GM03348 (cell line): ENCODE results near the gene TNNI3.

Source experiments
- DNase-seq: peaks from one replicate; pipeline ENCODE4 v3.0.0; 2012; ENCODE audit warnings: low spot score

Gene TNNI3

DNA sequence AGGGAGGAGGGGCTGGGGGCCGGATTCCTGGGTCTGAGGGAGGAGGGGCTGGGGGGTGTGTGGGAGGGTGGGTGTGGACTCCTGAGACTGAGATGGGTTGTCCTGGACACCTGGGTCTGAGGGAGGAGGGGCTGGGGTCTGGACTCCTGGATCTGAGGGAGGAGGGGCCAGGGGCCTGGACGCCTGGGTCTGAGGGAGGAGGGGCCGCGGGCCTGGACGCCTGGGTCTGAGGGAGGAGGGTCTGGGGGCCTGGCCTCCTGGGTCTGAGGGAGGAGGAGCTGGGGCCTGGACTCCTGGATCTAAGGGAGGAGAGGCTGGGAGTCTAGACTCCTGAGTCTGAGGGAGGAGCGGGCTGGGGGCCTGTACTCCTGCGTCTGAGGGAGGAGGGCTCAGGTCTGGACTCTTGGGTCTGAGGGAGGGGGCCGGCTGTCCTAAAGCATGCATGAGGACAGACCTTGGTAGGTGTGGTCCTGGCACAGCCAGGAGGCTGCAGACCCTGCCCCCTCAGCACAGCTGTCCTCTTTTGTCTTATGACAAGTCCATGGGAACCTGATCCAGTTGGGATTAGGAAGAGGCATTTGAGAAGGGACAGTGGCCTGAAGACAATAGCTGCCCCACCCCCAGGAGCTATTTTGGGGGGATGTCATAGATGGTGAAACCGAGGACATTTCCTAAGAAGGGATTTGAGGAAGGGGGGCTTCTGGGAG is 9.8 kb downstream of the TNNI3 start:
- DNase-seq = no peak

DNA sequence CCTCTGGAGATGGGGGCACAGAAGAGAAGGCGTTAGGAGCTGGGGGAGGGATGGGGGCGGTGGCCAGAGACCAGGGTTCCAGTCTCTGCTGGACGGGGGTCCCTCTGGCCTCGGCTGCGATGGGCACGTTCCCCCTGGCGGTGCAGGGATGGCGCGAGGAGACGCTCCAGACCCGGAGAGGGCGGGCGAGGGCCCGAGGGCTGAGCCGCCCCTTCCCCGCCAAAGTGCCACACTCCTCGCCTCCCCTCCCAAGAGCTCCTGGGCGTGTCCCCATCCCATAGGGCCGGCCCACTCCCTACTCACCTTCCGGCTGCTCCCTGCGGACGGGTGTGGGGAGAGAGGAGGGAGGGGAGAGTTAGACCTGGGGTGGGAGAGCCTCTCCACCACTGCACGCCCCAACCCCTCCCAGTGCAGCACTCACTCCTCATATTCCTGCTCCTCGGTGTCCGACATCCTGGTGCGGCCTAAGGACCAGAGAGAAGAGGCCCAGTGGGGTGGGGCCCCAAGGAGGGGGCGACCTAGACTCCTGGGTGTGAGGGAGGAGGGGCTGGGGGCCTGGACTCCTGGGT is 10.7 kb downstream of the TNNI3 start:
- no peak for DNase-seq

DNA sequence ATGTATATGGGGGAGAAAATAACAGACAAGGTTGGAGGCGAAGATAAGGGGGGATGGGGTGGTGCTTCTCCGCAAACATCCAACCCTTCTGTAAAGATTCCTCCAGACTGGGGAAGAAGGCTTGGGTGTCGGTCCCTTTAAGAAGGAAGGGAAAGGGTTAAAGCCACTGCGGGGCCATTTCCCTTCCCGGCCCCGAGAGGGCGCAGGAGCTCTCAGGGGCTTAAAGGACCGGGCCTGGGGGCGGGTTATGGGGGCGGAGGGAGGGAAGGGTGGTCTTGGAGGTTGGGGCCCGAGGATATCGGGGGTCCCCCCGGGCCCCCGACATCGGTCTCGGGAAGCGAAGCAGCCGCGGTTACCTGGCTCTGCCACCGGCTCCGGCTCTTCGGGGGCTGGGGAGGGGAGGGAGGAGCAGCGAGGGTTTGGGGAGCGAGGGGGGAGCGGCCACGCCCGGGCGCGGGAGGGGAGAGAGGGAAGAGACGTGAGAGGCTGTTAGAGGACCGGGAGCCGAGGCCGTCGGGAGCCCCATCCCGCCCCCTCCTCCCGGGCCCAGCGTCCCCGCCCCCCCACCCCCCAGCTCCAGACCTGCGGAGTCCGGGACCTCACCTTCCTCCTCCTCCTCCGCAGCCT is 11.3 kb downstream of the TNNI3 start:
- DNase-seq = peak; percentile 54

DNA sequence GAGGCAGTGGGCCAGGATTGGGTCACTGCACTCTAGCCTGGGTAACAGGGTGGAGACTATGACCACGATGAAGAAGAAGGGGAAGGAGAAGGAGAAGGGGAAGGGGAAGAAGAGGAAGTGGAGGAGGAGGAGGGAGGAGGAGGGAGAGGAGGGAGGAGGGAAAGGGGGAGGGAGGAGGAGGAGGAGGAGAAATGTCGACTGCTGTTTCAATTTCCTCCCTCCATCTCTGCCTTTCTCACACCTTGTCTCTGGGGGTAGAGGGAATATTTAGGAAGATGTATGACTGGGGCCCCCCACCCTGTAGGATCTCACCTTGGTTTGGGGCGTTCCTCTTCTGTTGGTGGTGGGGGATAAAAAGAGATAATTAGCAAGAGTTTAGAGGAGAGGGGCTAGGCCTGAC is 12.3 kb downstream of the TNNI3 start:
- no peak for DNase-seq

DNA sequence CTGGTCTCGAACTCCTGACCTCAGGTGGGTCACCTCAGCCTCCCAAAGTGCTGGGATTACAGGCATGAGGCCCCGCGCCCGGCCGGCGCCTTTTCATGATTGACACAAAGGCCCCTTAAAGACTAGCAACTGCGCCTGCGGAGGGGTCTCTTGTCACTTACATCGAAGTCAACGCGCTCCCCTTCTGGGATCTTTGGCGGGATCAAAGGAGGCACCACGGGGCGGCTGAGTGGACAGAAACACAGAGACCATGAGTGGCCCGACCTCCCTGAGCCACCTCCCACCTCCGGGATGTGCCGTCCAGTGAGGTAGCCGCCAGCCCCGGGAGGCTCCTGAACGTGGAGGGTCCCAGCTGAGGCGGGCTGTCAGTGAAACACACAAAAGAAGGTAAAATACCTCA is 15.8 kb downstream of the TNNI3 start:
- DNase-seq = no peak

DNA sequence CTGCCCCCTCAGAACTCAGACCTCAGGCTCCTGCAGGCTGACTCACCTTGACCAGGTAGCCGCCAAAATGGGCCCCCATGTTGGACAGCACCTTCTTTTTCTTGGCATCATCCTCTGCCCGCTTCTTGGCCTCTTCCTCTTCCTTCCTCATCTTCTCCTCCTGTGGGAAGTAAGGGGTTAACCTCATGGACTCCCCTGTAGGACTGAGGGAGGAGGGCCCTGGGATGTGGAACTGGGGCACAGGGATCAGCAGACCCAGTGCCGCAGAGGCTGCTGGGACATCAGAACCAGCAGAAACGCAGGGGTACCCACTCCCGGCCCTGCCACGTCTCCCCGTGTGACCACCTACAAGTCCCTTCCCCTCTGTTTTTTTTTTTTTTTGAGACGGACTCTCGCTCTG is 19.6 kb downstream of the TNNI3 start:
- no peak for DNase-seq

DNA sequence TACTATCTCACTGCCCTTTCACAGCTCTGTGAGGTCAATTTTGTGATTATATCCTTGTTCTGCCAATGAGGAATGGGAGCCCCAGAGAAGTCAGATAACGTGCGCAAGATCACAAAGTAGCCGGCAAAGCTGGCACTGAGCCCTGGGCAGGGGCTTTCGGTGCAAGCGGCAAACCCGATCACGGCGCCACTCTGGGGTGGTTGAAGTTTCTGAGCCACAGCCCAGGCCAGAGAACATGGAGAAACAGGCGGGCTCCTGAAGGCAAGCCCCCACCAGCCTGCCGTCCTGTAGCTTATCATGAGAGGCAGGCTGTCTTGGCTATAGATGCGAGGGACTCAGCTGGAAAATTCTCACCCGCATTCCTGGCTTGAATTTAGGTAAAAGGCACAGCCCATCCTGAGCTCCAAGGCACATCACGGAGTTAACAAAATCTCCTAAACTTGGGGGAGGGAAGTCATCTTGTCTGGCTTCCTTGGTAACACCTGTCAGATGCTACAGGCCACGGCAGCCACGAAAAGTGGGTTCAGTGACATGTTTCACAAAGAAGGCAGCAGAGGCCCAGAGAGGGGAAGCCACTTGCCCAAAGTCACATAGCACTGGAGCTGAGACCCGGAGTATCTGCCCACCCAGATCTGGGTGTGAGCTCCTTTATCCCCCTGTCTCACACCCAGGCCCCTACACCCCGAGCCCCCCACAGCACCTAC is 21.0 kb downstream of the TNNI3 start:
- no peak for DNase-seq

DNA sequence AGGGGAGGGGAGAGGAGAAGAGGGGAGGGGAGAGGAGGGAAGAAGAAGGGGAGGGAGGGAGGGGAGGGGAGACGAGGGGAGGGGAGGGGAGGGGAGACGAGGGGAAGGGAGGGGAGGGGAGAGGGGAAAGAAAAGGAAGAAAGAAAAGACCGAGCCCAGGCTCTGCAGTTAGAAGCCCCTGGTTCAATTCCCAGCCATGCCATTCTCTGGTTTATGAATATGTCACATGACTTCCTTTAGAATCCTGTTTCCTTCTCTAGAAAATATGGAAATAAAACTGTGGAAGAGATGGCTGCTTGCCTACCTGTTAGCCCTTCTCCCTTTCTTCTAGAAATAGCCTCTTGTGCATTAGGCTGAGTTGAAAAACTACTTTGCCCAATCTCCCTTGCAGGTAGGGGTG is 22.8 kb downstream of the TNNI3 start:
- no peak for DNase-seq

DNA sequence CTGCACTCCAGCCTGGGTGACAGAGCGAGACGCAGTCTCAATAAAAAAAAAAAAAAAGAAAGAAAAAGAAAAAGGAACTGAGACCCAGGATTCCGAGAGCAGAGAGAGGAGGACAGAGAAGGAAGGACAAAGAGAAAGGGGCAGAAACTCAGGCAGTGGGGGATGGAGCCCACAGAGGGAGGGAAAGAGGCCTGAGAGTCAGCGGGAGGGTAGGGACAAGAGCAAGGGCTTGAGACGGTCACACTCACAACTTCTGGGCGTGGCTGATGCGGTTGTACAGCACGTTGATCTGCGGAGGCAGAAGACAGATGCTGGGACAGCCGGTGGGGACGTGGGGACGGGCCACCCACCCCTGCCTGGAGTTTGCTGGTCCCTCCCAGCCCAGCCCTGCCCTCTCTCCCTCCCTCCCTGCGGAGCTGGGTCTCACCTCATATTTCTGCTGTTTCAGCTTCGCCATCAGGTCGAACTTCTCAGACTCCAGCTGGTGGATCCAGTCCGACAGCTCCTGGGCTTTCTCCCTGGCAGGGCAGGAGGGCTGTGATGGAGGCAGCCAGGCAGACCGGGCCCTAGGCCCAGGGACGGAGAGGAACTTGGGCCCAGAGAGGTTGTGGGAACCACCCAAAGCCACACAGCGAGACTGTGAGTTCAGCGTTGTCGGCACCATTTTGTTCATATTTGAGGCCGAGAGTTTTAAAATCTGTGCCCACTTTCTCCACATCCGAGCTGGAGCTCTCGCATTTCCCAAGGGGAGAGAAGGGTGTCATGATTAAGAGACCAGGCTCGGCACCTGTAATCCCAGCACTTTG is 23.7 kb downstream of the TNNI3 start:
- DNase-seq = no peak

DNA sequence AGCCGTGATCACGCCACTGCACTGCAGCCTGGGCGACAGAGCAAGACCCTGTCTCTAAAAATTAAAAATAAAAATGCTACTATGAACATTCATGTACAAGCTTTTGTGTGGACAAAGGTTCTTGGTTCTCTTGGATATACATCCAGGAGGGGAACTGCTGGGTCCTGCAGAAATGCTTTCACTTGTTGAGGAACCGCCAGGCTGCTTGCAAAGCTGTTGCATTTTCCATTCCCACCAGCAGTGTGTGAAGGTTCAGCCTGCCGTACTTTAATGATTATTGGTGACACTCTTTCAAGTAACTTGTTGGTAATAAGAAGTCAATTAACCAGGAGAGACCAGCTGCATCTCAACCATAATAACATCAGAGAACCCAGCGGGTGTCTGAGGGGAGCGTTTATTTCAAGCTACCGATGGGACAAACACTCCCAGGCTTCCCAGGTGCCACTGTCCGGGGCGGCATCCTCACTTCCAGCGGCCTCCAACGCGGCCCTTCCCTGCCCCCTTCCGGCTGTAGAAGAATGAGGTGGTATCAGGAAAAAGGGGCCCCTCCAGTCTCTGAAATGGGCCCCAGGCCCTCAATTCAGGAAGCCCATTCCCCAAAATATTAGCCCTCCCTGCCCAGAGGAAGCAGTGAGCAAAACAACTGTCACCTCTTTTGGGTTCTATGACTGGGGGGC is 24.9 kb downstream of the TNNI3 start:
- DNase-seq = no peak

DNA sequence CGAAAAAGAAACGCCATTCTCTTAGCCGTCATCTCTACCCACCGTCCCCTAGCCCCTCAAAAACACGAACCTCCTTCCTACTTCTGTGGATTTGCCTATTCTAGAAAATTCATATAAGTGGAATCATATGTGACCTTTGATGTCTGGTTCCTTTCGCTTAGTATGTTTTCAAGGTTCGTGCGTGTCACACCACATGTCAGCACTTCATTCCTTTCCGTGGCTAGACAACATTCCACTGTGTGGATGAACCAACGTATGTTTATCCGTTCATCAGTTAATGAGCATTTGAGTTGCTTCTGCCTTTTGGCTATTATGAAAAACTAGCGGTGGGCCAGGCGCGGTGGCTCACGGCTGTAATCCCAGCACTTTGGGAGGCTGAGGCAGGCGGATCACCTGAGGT is 26.1 kb downstream of the TNNI3 start:
- no peak for DNase-seq

DNA sequence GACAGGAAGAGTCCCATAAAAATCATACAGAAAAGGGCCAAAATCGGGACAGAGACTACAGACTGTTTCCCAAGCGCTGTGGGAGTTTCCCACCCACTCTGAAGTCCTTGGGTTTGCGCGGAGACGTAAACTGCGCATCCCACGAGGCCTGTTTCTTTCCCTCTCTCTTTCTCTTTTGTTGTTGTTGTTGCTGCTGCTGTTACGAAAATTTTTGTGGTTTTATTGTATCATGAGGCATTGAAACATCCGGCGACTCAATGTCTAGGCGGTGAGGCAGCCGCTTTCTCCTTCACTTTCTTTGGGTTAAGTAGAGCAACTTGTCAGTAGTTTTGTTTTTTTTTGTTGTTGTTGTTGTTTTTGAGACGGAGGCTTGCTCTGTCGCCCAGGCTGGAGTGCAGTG is 38.5 kb downstream of the TNNI3 start:
- no peak for DNase-seq

DNA sequence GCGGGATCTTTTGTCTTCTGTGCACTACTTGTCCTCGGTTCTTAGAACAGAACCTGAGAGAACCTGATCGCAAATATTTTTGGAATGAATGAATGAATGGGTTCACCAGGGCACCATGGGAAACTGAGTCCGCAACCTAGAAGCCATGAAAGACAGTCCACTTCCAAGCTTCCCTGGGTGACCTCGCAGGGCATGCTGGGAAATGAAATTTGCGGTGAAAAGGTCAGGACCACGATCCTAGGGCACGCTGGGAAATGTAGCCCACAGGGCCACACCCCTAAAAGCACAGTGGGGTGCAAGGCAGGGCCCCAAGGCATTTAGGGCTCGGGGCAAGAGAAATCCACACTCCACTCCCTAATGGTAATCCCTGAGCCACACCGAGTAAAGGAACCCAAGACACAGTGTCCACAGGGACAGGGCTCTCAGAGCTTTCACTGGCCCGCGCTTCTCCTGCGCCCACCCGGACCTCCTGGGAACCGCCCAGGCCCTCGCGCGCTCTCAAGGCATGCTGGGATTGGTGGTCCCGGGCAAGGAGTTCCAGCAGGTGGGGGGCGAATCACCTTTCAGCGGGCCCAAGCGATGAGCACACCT is 39.0 kb downstream of the TNNI3 start:
- DNase-seq = peak; percentile 45

DNA sequence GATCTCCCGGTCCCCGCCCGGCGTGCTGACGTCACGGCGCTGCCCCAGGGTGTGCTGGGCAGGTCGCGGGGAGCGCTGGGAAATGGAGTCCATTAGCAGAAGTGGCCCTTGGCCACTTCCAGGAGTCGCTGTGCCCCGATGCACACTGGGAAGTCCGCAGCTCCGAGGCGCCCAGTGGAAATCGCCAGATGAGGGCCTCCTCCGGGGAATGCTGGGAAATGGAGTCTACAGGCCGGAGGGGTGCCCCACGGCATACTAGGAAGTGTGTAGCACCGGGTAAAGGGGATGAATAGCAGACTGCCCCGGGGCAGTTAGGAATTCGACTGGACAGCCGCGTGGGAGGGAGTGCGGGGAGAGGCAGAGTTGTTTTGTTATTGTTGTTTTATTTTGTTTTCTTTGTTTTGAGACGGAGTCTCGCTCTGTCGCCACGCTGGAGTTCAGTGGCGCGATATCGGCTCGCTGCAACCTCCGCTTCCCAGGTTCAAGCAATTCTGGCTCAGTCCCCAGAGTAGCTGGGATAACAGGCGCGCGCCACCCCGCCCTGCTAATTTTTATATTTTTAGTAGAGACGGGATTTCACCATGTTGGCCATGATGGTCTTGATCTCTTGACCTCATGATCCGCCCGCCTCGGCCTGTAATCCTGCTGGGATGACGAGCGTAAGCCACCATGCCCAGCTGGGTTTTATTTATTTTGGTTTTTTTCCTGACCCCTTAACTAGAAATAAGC is 39.7 kb downstream of the TNNI3 start:
- DNase-seq = peak; percentile 99

DNA sequence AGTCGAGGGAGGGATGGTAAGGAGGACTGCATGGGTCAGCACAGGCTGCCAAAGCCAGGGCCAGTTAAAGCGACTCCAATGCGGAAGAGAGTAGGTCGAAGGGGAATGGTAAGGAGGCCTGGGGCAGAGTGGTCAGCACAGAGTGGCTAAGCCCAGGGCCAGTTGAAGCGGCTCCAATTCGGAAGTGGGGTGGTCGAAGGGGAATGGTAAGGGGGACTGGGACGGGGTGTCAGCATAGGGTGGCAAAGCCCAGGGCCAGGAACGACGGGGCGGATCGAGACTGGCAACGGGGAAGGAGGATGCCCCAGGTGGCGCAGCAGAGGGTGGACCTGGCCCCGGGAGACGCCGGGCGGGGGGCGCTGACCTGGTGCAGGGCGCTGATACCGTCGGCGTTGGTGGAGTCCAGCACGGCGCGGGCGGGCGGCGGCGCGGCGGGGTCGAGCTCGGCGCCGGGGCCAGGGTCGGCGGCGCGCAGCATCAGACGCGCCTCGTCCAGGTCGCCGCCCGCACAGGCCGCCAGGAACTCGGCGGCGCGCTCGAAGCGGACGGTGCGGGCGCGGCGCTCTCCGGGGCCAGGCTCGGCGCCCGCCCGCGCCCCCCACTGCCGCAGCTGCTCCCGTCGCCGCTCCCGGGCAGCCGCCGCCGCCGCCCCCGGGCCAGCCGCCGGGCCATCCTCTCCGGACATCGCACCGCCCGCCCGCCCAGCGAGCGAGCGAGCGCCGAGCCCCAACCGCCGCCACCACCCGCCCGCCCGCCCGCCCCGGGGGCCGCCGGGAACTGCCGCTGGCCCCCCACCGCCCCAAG is 40.5 kb downstream of the TNNI3 start, which contains the start of gene PPP1R12C:
Gene PPP1R12C, minus strand, starts transcription at position 779 of the 804 bp plus-strand sequence. Its CDS starts 94 bp downstream, at position 685.
- DNase-seq = peak; percentile 34

DNA sequence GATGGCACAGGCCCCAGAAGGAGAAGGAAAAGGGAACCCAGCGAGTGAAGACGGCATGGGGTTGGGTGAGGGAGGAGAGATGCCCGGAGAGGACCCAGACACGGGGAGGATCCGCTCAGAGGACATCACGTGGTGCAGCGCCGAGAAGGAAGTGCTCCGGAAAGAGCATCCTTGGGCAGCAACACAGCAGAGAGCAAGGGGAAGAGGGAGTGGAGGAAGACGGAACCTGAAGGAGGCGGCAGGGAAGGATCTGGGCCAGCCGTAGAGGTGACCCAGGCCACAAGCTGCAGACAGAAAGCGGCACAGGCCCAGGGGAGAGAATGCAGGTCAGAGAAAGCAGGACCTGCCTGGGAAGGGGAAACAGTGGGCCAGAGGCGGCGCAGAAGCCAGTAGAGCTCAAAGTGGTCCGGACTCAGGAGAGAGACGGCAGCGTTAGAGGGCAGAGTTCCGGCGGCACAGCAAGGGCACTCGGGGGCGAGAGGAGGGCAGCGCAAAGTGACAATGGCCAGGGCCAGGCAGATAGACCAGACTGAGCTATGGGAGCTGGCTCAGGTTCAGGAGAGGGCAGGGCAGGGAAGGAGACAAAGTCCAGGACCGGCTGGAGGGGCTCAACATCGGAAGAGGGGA is 41.2 kb downstream of the TNNI3 start:
- peak; percentile 91 for DNase-seq

DNA sequence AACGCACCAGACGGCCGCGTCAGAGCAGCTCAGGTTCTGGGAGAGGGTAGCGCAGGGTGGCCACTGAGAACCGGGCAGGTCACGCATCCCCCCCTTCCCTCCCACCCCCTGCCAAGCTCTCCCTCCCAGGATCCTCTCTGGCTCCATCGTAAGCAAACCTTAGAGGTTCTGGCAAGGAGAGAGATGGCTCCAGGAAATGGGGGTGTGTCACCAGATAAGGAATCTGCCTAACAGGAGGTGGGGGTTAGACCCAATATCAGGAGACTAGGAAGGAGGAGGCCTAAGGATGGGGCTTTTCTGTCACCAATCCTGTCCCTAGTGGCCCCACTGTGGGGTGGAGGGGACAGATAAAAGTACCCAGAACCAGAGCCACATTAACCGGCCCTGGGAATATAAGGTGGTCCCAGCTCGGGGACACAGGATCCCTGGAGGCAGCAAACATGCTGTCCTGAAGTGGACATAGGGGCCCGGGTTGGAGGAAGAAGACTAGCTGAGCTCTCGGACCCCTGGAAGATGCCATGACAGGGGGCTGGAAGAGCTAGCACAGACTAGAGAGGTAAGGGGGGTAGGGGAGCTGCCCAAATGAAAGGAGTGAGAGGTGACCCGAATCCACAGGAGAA is 42.0 kb downstream of the TNNI3 start:
- DNase-seq = peak; percentile 44

DNA sequence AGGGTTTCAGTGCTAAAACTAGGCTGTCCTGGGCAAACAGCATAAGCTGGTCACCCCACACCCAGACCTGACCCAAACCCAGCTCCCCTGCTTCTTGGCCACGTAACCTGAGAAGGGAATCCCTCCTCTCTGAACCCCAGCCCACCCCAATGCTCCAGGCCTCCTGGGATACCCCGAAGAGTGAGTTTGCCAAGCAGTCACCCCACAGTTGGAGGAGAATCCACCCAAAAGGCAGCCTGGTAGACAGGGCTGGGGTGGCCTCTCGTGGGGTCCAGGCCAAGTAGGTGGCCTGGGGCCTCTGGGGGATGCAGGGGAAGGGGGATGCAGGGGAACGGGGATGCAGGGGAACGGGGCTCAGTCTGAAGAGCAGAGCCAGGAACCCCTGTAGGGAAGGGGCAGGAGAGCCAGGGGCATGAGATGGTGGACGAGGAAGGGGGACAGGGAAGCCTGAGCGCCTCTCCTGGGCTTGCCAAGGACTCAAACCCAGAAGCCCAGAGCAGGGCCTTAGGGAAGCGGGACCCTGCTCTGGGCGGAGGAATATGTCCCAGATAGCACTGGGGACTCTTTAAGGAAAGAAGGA is 42.9 kb downstream of the TNNI3 start:
- DNase-seq = no peak
